Measurements from ENCODE around the gene KLRC2. TPM values are rescaled to one million over a fixed set of nuclear protein-coding genes. Genes with fewer than 3 reads are reported as not detected.

KLRC2 gene
- total RNA-seq, 1 donor from 2014 or later, result not detected

DNA sequence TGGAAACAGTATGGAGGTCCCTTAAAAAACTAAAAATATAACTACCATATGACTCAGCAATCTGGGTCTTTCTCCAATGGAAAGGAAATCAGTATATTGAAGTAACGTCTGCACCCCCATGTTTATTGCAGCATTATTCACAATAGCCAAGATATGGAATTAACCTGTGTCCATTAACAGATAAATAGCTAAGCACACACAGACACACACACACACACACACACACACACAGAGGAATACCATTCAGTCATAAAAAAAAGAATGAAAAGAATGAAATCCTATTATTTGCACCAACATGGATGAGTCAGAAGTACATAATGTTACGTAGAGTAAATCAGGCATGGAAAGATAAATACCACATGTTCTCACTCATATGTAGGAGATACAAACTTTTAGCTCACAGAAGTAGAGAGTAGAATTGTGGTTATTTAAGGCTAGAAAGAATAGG is 50.6 kb downstream of the KLRC2 start:
- TF ChIP-seq, protein P1, sequence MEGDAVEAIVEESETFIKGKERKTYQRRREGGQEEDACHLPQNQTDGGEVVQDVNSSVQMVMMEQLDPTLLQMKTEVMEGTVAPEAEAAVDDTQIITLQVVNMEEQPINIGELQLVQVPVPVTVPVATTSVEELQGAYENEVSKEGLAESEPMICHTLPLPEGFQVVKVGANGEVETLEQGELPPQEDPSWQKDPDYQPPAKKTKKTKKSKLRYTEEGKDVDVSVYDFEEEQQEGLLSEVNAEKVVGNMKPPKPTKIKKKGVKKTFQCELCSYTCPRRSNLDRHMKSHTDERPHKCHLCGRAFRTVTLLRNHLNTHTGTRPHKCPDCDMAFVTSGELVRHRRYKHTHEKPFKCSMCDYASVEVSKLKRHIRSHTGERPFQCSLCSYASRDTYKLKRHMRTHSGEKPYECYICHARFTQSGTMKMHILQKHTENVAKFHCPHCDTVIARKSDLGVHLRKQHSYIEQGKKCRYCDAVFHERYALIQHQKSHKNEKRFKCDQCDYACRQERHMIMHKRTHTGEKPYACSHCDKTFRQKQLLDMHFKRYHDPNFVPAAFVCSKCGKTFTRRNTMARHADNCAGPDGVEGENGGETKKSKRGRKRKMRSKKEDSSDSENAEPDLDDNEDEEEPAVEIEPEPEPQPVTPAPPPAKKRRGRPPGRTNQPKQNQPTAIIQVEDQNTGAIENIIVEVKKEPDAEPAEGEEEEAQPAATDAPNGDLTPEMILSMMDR (IDR thresholded peaks at IDR 0.05; ENCODE audit: insufficient read depth, low read length, poor library complexity, severe bottlenecking), result no peak
- Histone ChIP-seq H3K36me3 (ENCODE audit: control insufficient read depth, insufficient read depth, low read length) (no peaks in the 10 kb centered on the region), H3K27me3 (ENCODE audit: control insufficient read depth, insufficient read depth, low read length) (no peaks in the 10 kb centered on the region), H3K4me3 (ENCODE audit: low read depth, low read length) (no peak overlapping the region)
- DNase-seq (ENCODE audit: low read depth), result peak; percentile 93

DNA sequence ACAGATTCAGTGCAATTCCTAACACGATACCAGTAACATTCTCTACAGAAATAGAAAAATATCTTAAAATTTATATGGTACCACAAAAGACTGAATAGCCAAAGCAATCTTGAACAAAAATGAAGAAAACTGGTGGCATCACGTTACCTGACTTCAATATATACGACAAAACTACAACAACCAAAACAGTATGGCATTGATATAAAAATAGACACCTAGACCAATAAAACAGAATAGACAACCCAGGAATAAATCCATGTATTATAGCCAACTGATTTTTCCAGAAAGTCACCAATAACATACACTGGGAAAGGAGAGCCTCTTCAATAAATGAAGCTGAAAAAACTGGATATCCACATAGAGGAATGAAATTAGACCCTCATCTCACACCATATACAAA is 51.6 kb downstream of the KLRC2 start:
- no peak for DNase-seq (ENCODE audit: low read depth)
- Histone ChIP-seq H3K27me3 (ENCODE audit: control insufficient read depth, insufficient read depth, low read length) (no peaks in the 10 kb centered on the region), H3K36me3 (ENCODE audit: control insufficient read depth, insufficient read depth, low read length) (no peaks in the 10 kb centered on the region), H3K4me3 (ENCODE audit: low read depth, low read length) (no peak overlapping the region)
- TF ChIP-seq, protein P1 (IDR thresholded peaks at IDR 0.05; ENCODE audit: insufficient read depth, low read length, poor library complexity, severe bottlenecking), result no peak

DNA sequence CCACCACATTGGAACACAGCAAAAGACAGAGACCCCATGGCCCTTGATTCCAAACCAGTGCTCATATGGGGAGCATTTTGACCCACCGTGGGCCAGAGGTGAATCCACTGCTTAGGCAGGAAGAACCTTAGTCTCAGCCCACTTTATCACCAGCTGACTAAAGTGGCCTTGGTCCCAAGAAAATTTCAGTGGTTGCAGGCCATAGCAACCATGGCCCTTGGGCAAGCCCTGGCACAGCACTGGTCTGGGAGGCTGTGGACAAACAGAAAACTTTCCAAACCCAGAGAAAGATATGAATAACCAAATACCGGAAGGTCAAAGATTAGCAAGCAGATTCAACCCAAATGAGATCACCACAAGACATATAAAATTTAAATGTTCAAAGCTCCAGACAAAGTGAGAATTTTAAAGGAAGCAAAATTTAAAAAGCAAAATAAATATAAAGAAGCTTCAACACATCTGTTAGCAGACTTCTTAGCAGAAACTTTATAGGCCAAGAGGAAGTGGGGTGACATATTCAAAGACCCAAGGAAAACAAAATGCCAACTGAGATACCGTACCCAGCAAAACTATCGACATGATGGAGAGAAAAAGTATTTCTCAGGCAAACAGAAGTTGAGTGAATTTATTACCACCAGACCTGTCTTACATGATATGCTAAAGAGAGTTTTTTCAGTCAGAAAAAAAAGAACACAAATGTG is 53.7 kb downstream of the KLRC2 start:
- Histone ChIP-seq H3K36me3 (ENCODE audit: control insufficient read depth, insufficient read depth, low read length) (no peaks in the 10 kb centered on the region), H3K4me3 (ENCODE audit: low read depth, low read length) (no peak overlapping the region), H3K27me3 (ENCODE audit: control insufficient read depth, insufficient read depth, low read length) (no peaks in the 10 kb centered on the region)
- no peak for DNase-seq (ENCODE audit: low read depth)
- TF ChIP-seq, protein P1 (IDR thresholded peaks at IDR 0.05; ENCODE audit: insufficient read depth, low read length, poor library complexity, severe bottlenecking), result no peak

Other genes starting within 250 kb of the KLRC2 start
- gene GABARAPL1, start 223.1 kb downstream of the KLRC2 start, total RNA-seq, result 44.2 and 47.0 TPM in 2 replicates
- gene KLRD1, start 128.1 kb downstream of the KLRC2 start, total RNA-seq, result under 0.01 and 1.5 TPM in 2 replicates
- gene KLRK1, start 46.0 kb downstream of the KLRC2 start, total RNA-seq, result 0.48 TPM in 1 of 2 replicates, not detected in the other
- not detected in 2 replicates for gene KLRC4, start 26.3 kb downstream of the KLRC2 start, total RNA-seq
- gene KLRC3, start 15.4 kb downstream of the KLRC2 start, total RNA-seq, result not detected in 2 replicates
- gene KLRC1, start 17.4 kb upstream of the KLRC2 start, total RNA-seq, result not detected in 2 replicates
- gene EIF2S3B, start 69.9 kb upstream of the KLRC2 start, total RNA-seq, result 0.62 and 1.3 TPM in 2 replicates
- gene MAGOHB, start 177.6 kb upstream of the KLRC2 start, total RNA-seq, result 21.7 and 31.1 TPM in 2 replicates
- gene STYK1, start 238.0 kb upstream of the KLRC2 start, total RNA-seq, result 1.1 and 1.5 TPM in 2 replicates

All from kidney epithelial cell (primary cell).